Loucy (cell line): Measurements from ENCODE around the gene MANEAL.

Source experiments
- CTCF ChIP-seq: fragments of 200-600 bp; sonication (generic); conservative IDR thresholded peaks from 2 replicates; pipeline ENCODE4 v1.5.1; 2014; ENCODE audit warnings: mild to moderate bottlenecking, antibody characterized with exemption, low read length
- EZH2phosphoT487 ChIP-seq: fragments of 200-600 bp; IDR thresholded peaks from 2 replicates; pipeline ENCODE4 v1.6.1; 2018; ENCODE audit warnings: antibody characterized with exemption, mild to moderate bottlenecking, moderate library complexity, borderline replicate concordance

GRCh38 chr1:37807220-37807554 lies 13.5 kb downstream of the MANEAL start:
- TF ChIP-seq CTCF (no peak), EZH2phosphoT487 (no peak)
